ENCODE measurements around the gene CATSPERZ. TPM values are rescaled to one million over a fixed set of nuclear protein-coding genes. Genes with fewer than 3 reads are reported as not detected.
A peak's percentile ranks its signal among the peaks of the same experiment; 100 is the strongest.

The CATSPERZ gene
- total and polyA plus RNA-seq, 2 of the 13 experiments (the other 11 are each of a cell fraction or from before 2014, with no cell fraction given) = 0.22 to 0.48 TPM

GRCh38 chr11:64284048-64284961 is 15.9 kb upstream of the CATSPERZ start, which contains the start of gene BAD (continued):
- TF ChIP-seq ZNF503 (CRISPR knock-in tag; IDR thresholded peaks at IDR 0.05) (no peak), TARDBP (CRISPR knock-in tag; IDR thresholded peaks at IDR 0.05) (no peak), KDM3A (CRISPR knock-in tag; IDR thresholded peaks at IDR 0.05; ENCODE audit: low read depth) (no peak), PRDM10 (CRISPR knock-in tag; IDR thresholded peaks at IDR 0.05; ENCODE audit: low read depth) (no peak), TOPORS (CRISPR knock-in tag; IDR thresholded peaks at IDR 0.05) (no peak), ZNF607 (CRISPR knock-in tag; IDR thresholded peaks at IDR 0.05; ENCODE audit: borderline replicate concordance) (no peak), KIAA2018 (CRISPR knock-in tag; IDR thresholded peaks at IDR 0.05; ENCODE audit: borderline replicate concordance) (no peak), TFDP2 (CRISPR knock-in tag; IDR thresholded peaks at IDR 0.05) (no peak), U2AF2 (IDR thresholded peaks at IDR 0.05; ENCODE audit: low read depth, low read length) (peak; percentile 97), ESRRA (CRISPR knock-in tag; IDR thresholded peaks at IDR 0.05; ENCODE audit: low read depth) (0 out of 2 replicates have a peak, but pooled peaks have one; percentile 10), ZNF546 (CRISPR knock-in tag; conservative IDR thresholded peaks at IDR 0.05) (no peak), REXO4 (CRISPR knock-in tag; IDR thresholded peaks at IDR 0.05; ENCODE audit: borderline replicate concordance) (no peak), NFRKB (IDR thresholded peaks at IDR 0.05) (no peak)

Measured in HepG2 (cell line).